Karpas-422 (cell line): Measurements from ENCODE around the gene RNASE2. TPM values are rescaled to one million over a fixed set of nuclear protein-coding genes. Genes with fewer than 3 reads are reported as not detected.
A peak's percentile ranks its signal among the peaks of the same experiment; 100 is the strongest.
"Not testable (repeated sequence)": the region's sequence is repeated elsewhere in the genome, so short reads cannot be mapped to it uniquely, and the experiment has no call there.

ENCODE experiments used
- DNase-seq: peaks from one replicate; pipeline ENCODE4 v3.0.0-alpha.2; 2015
- H2AFZ ChIP-seq: fragments of 200-600 bp; sonication (generic); 2 replicates; pipeline ENCODE4 v1.6.1; 2014; ENCODE audit warnings: antibody characterized with exemption, low read length, mixed read lengths
- H3K27ac ChIP-seq: fragments of 200-600 bp; sonication (generic); 2 replicates; pipeline ENCODE4 v1.5.1; 2014; ENCODE audit warnings: mild to moderate bottlenecking, low read length, moderate library complexity
- H3K27me3 ChIP-seq: fragments of 200-600 bp; sonication (generic); 2 replicates; pipeline ENCODE4 v1.6.1; 2014; ENCODE audit warnings: low read length, mixed read lengths
- H3K36me3 ChIP-seq: fragments of 200-600 bp; sonication (generic); 2 replicates; pipeline ENCODE4 v1.6.1; 2014; ENCODE audit warnings: low read length, mixed read lengths; ENCODE audit not compliant: insufficient read depth
- H3K4me1 ChIP-seq: fragments of 200-600 bp; sonication (generic); 2 replicates; pipeline ENCODE4 v1.6.1; 2014; ENCODE audit warnings: mild to moderate bottlenecking, low read length, mixed read lengths
- H3K4me2 ChIP-seq: fragments of 200-600 bp; sonication (generic); 2 replicates; pipeline ENCODE4 v1.6.1; 2014; ENCODE audit warnings: low read length, low read depth, mild to moderate bottlenecking; ENCODE audit not compliant: poor library complexity, severe bottlenecking
- H3K4me3 ChIP-seq: fragments of 200-600 bp; sonication (generic); 2 replicates; pipeline ENCODE4 v1.5.1; 2014; ENCODE audit warnings: mild to moderate bottlenecking, antibody characterized with exemption, low read length, mixed read lengths
- H3K79me2 ChIP-seq: fragments of 200-600 bp; sonication (generic); 2 replicates; pipeline ENCODE4 v1.6.1; 2014; ENCODE audit warnings: mild to moderate bottlenecking, low read length, mixed read lengths
- H3K9ac ChIP-seq: fragments of 200-600 bp; sonication (generic); 2 replicates; pipeline ENCODE4 v1.6.0; 2014; ENCODE audit warnings: low read length
- H3K9me2 ChIP-seq: fragments of 200-600 bp; sonication (generic), shearing (Covaris generic); replicated peaks from 2 replicates; pipeline ENCODE4 v1.6.0; 2014; ENCODE audit warnings: mild to moderate bottlenecking, low read length, moderate library complexity; ENCODE audit not compliant: insufficient read depth
- H3K9me3 ChIP-seq: fragments of 300-700, 200-600 bp; sonication (generic); 2 replicates; pipeline ENCODE4 v1.6.1; 2014; ENCODE audit warnings: low read length, mixed read lengths
- H4K20me1 ChIP-seq: fragments of 200-600 bp; sonication (generic); 2 replicates; pipeline ENCODE4 v1.6.1; 2014; ENCODE audit warnings: mild to moderate bottlenecking, antibody characterized with exemption, low read length, low read depth; ENCODE audit not compliant: insufficient read depth
- total RNA-seq: library from RNA; depleted of rRNA; stranded (reverse); fragments of >200 nt; shearing (Covaris generic); gene quantifications from 2 replicates; pipeline ENCODE4 v1.2.3, GENCODE V29; 2014; ENCODE audit warnings: low replicate concordance

Gene RNASE2
- total RNA-seq, 1 experiment from 2014 or later, result not detected

- no peaks in the 10 kb centered on the region for H3K79me2 ChIP-seq
- DNase-seq, result peak; percentile 55
- no peak overlapping the region for H3K9ac ChIP-seq
- H3K4me2 ChIP-seq, result no peak overlapping the region
- peaks cover 6% of the 10 kb centered on the region; the same call in 1 of the 2 replicates for H3K4me1 ChIP-seq
- H3K9me2 ChIP-seq, result no peaks in the 10 kb centered on the region
- no peaks in the 10 kb centered on the region for H3K9me3 ChIP-seq
- no peak overlapping the region for H3K4me3 ChIP-seq
- no peaks in the 10 kb centered on the region for H3K36me3 ChIP-seq
- no peaks in the 10 kb centered on the region for H3K27me3 ChIP-seq
- no peak overlapping the region for H2AFZ ChIP-seq
- 0 out of 2 replicates have a peak, but pooled peaks cover 4% of the 10 kb centered on the region for H4K20me1 ChIP-seq
- H3K27ac ChIP-seq, result no peak overlapping the region
These were observed 19.8 kb upstream of the RNASE2 start for GRCh38 chr14:20935303-20935984.

- H3K4me3 ChIP-seq, DNase-seq, H3K27me3 ChIP-seq, H3K9me2 ChIP-seq, H3K4me1 ChIP-seq, H2AFZ ChIP-seq, H3K79me2 ChIP-seq, H3K27ac ChIP-seq, H3K9me3 ChIP-seq, H3K4me2 ChIP-seq, H3K36me3 ChIP-seq, H3K9ac ChIP-seq, H4K20me1 ChIP-seq: not testable (repeated sequence)
These were observed 10.1 kb upstream of the RNASE2 start for GRCh38 chr14:20945146-20945545.

GRCh38 chr14:20946707-20947106 is 8.6 kb upstream of the RNASE2 start:
- H3K27me3 ChIP-seq, H2AFZ ChIP-seq, H3K4me1 ChIP-seq, H3K4me3 ChIP-seq, H3K9me3 ChIP-seq, DNase-seq, H3K4me2 ChIP-seq, H3K27ac ChIP-seq, H3K36me3 ChIP-seq, H3K79me2 ChIP-seq, H4K20me1 ChIP-seq, H3K9me2 ChIP-seq, H3K9ac ChIP-seq: not testable (repeated sequence)

- H3K27ac ChIP-seq, H2AFZ ChIP-seq: not testable (repeated sequence)
These were observed 219 bp downstream of the RNASE2 start for GRCh38 chr14:20955538-20955873.

GRCh38 chr14:20956376-20956976 is 1.2 kb downstream of the RNASE2 start:
- Histone ChIP-seq H3K4me1 (peaks cover 9% of the 10 kb centered on the region), H3K9me3 (no peaks in the 10 kb centered on the region), H3K27me3 (no peaks in the 10 kb centered on the region), H2AFZ (no peak overlapping the region), H3K4me3 (no peak overlapping the region), H3K9me2 (no peaks in the 10 kb centered on the region), H3K79me2 (no peaks in the 10 kb centered on the region), H4K20me1 (no peaks in the 10 kb centered on the region), H3K9ac (no peak overlapping the region), H3K4me2 (no peak overlapping the region), H3K27ac (no peak overlapping the region), H3K36me3 (no peaks in the 10 kb centered on the region)
- DNase-seq, result no peak

More at GRCh38 chr14:20955538-20955873, 219 bp downstream of the RNASE2 start:
- not testable (repeated sequence) for H3K9ac ChIP-seq, DNase-seq, H3K4me3 ChIP-seq, H3K4me2 ChIP-seq, H3K27me3 ChIP-seq, H3K9me3 ChIP-seq, H3K36me3 ChIP-seq, H3K4me1 ChIP-seq, H3K9me2 ChIP-seq, H4K20me1 ChIP-seq, H3K79me2 ChIP-seq

GRCh38 chr14:20958946-20959345 is 3.7 kb downstream of the RNASE2 start:
- not testable (repeated sequence) for H2AFZ ChIP-seq, H3K4me3 ChIP-seq, H3K4me2 ChIP-seq, H3K27ac ChIP-seq, H3K9ac ChIP-seq, H3K9me2 ChIP-seq, H3K9me3 ChIP-seq, H4K20me1 ChIP-seq, H3K36me3 ChIP-seq, H3K79me2 ChIP-seq, H3K27me3 ChIP-seq, DNase-seq
- H3K4me1 ChIP-seq, result peaks cover 21% of the 10 kb centered on the region

GRCh38 chr14:20969336-20969735 is 14.0 kb downstream of the RNASE2 start:
- no peak overlapping the region for H3K27ac ChIP-seq
- H3K4me1 ChIP-seq, result peaks cover 16% of the 10 kb centered on the region
- H3K36me3 ChIP-seq, result no peaks in the 10 kb centered on the region
- no peaks in the 10 kb centered on the region for H3K9me2 ChIP-seq
- no peaks in the 10 kb centered on the region for H4K20me1 ChIP-seq
- H3K27me3 ChIP-seq, result no peaks in the 10 kb centered on the region
- H3K4me2 ChIP-seq, result no peak overlapping the region
- H3K9ac ChIP-seq, result no peak overlapping the region
- no peak for DNase-seq
- H2AFZ ChIP-seq, result no peak overlapping the region
- no peaks in the 10 kb centered on the region for H3K79me2 ChIP-seq
- H3K9me3 ChIP-seq, result no peaks in the 10 kb centered on the region
- no peak overlapping the region for H3K4me3 ChIP-seq

GRCh38 chr14:20970647-20970982 is 15.3 kb downstream of the RNASE2 start:
- H2AFZ ChIP-seq, result peak overlapping the region; percentile 99
- H3K9me3 ChIP-seq, result no peaks in the 10 kb centered on the region
- H4K20me1 ChIP-seq, result no peaks in the 10 kb centered on the region
- H3K4me1 ChIP-seq, result peaks cover 16% of the 10 kb centered on the region
- peak overlapping the region; percentile 80 for H3K4me3 ChIP-seq
- H3K4me2 ChIP-seq, result peak overlapping the region; percentile 95
- H3K27ac ChIP-seq, result no peak overlapping the region
- H3K36me3 ChIP-seq, result no peaks in the 10 kb centered on the region
- DNase-seq, result peak; percentile 48
- no peaks in the 10 kb centered on the region for H3K9me2 ChIP-seq
- no peaks in the 10 kb centered on the region for H3K27me3 ChIP-seq
- H3K9ac ChIP-seq, result peak overlapping the region; percentile 76
- no peaks in the 10 kb centered on the region for H3K79me2 ChIP-seq
